Spinal cord (tissue), 10 donors: ENCODE results near the gene ETV6. TPM values are rescaled to one million over a fixed set of nuclear protein-coding genes. Genes with fewer than 3 reads are reported as not detected.

Experiments used
- DNase-seq, 6 donors: peaks; one replicate each; pipeline versions ENCODE4 v3.0.0 to v3.0.0-alpha.2; 2013 to 2015; ENCODE audit warnings: low spot score in 6 of 6, low read depth in 4 of 6
- H3K27ac ChIP-seq: one replicate; pipeline ENCODE4 v1.5.1; 2013; ENCODE audit warnings: low read depth, low read length, control low read depth
- H3K27me3 ChIP-seq: one replicate; pipeline ENCODE4 v1.6.1; 2013; ENCODE audit warnings: low read length; ENCODE audit not compliant: control insufficient read depth, insufficient read depth
- H3K36me3 ChIP-seq: one replicate; pipeline ENCODE4 v1.6.1; 2013; ENCODE audit warnings: low read length; ENCODE audit not compliant: control insufficient read depth, insufficient read depth
- H3K4me1 ChIP-seq: one replicate; pipeline ENCODE4 v1.6.1; 2013; ENCODE audit warnings: low read length; ENCODE audit not compliant: control insufficient read depth, insufficient read depth
- H3K4me3 ChIP-seq: one replicate; pipeline ENCODE4 v1.5.1; 2013; ENCODE audit warnings: low read depth, low read length, control low read depth
- H3K9me3 ChIP-seq: one replicate; pipeline ENCODE4 v1.6.1; 2013; ENCODE audit warnings: low read length; ENCODE audit not compliant: control insufficient read depth, insufficient read depth
- WGBS: methylation state at CpG from one replicate; pipeline ENCODE4 v1.1.5; 2013; ENCODE audit warnings: missing lambda C conversion rate; ENCODE audit not compliant: insufficient coverage; 5-methylcytosine and 5-hydroxymethylcytosine counted together
- polyA plus RNA-seq, 2 donors: library from polyadenylated mRNA; unstranded; fragments of 120-200 nt; gene quantifications; one replicate each; pipeline ENCODE4 v1.2.1, GENCODE V29; 2013; ENCODE audit not compliant: insufficient read length in 2 of 2
- total RNA-seq, 2 donors: library from RNA; depleted of rRNA in 1 of 2; stranded (reverse); fragments of 120-200 nt in 1 of 2; fragments of >200 nt in 1 of 2; gene quantifications; one replicate each; pipeline versions ENCODE4 v1.2.3 to v1.2.4, GENCODE V29; 2013 to 2014
- donor health status: healthy.

ETV6 gene
- total and polyA plus RNA-seq, 4 donors = 6.8 to 9.9 (median 8.1) TPM

DNA sequence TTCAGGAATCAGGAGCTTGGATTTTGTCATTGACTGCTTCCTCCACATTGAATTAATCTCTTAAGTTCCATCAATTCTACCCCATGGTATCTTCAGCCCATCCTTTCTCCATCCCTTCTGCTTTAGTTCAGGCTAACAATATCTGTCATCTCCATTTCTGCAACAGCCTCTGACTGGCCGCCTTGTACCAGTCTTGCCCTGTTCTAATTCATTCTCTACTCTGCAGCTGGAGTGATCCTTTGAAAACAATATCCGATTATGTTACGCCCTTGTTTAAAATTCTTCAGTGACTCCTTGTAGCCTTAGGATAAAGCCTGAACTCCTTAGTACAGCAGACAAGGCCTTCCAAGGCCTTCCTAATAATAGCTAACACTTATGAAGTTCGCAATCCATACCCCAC lies 170.2 kb downstream of the ETV6 start:
- no peak overlapping the region for H3K4me3 ChIP-seq
- DNase-seq = no peak
- H3K36me3 ChIP-seq = no peaks in the 10 kb centered on the region
- WGBS = 91% methylated on average over 4 of the region's 4 CpGs
- H3K27me3 ChIP-seq = no peaks in the 10 kb centered on the region
- no peak overlapping the region for H3K27ac ChIP-seq
- peaks cover 38% of the 10 kb centered on the region for H3K4me1 ChIP-seq
- H3K9me3 ChIP-seq = no peaks in the 10 kb centered on the region

DNA sequence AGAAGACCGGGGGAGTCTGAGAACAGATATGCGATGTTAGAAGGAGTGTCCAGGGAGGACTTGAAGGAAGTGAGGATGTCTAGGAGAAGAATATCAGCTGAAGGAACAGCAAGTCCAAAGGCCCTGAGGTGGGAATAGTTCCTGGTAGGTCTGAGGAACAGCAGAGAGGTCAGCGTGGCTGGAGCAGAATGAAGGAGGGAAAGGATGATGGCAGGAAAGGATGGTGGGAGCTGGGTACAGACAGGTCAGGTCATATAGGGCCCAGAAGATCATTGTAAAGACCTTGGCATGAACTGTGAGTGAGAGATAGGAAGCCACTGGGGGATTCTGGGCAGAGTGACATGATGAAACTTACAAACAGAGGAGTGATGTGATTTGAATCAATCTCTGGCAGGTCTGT lies 171.0 kb downstream of the ETV6 start:
- H3K27ac ChIP-seq = no peak overlapping the region
- WGBS = 98% methylated on average over 3 of the region's 3 CpGs

DNA sequence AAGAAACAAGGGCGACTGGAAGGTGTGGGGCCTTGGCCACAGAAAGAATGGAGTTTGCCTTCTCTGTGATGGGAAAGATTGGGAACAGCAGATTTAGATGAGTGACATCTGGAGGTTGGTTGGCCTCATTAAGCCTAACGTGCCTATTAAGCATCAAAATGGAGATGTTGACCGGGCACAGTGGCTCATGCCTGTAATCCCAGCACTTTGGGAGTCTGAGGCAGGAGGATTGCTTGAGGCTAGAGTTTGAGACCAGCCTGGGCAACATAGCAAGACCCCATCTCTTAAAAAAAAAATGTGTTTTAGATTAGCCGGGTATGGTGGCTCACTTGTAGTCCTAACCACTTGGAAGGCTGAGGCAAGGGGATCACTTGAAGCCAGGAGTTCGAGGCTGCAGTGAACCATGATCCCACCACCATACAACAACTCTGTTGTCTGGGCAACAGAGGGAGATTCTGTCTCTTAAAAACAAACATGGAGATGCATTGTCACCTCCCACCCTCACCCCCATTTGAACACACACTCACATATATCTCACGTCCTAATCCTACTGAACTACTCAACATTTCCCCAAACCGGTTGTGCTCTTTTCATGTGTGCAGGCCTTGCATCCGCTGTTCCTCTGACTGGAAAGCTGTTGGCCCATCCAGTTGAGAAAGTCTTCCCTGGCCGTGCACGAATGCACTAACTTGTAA lies 172.1 kb downstream of the ETV6 start:
- Histone ChIP-seq H3K36me3 (no peaks in the 10 kb centered on the region), H3K4me1 (peaks cover 31% of the 10 kb centered on the region), H3K4me3 (no peak overlapping the region), H3K27ac (no peak overlapping the region), H3K27me3 (no peaks in the 10 kb centered on the region), H3K9me3 (no peaks in the 10 kb centered on the region)
- WGBS = 74% methylated on average over 9 of the region's 10 CpGs
- DNase-seq = no peak

More for the DNA sequence above, 171.0 kb downstream of the ETV6 start:
- Histone ChIP-seq H3K36me3 (no peaks in the 10 kb centered on the region), H3K9me3 (no peaks in the 10 kb centered on the region), H3K27me3 (no peaks in the 10 kb centered on the region), H3K4me1 (peaks cover 31% of the 10 kb centered on the region), H3K4me3 (no peak overlapping the region)
- DNase-seq = no peak

DNA sequence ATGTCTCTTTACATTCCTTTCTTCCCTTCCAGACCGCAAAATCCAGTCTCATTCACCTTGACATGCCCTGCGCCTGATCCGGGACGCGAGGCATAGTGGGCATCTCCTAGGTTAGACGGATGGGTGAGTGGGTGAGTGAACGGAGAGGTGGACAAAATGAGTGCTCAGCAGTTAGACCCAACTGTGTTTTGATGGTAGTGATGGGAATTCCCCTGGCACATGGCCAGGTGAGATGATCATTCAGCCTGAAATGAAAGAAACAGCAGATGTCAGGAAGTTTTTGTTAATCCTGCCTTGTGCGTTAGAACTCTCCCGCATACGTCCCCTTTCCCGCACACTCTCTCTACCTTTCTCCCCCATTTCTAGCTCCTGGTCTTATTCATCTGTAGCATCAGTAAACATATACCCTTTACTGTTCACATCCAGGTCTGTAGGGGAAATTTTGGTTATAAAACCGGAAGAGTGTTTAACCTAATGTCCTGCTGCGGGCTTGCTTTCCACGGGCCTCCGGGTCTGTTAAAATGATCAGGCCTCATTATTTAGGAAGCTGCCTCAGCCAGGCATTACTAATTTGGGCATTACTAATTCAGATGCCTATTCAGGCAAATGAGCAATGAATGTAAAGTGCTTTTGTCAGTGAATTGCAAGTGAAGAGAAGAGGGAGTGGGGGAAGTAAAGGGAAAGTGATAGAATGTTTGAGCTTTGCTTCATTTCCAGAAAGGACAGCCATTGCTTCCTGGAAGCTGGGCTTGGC lies 172.8 kb downstream of the ETV6 start:
- Histone ChIP-seq H3K9me3 (no peaks in the 10 kb centered on the region), H3K4me1 (peaks cover 35% of the 10 kb centered on the region), H3K27me3 (no peaks in the 10 kb centered on the region), H3K36me3 (no peaks in the 10 kb centered on the region), H3K4me3 (no peak overlapping the region), H3K27ac (peak overlapping the region; percentile 53)
- DNase-seq = peak in 2 of 6 donors; percentile 70 to 83
- WGBS = 35% methylated on average over 12 of the region's 15 CpGs

DNA sequence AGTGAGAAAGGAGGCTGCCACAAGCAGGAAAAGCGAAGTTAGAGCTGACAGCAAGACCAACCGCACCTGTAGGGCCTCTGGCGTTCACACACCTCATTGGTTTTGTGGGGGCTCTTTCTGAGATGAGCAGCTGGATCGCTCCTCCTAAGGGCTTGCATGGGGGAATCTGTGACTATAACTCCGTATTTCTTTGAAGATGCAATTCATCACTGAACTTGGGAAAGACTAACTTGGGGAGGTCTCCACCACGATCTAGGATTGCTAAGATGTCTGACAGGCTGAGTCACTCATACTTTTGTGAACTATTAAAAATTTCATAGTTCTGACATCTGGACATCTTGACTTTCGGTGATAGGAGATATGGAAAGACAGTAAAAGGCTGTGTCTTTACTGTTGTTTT lies 173.6 kb downstream of the ETV6 start:
- H3K9me3 ChIP-seq = no peaks in the 10 kb centered on the region
- H3K4me1 ChIP-seq = peaks cover 39% of the 10 kb centered on the region
- H3K27me3 ChIP-seq = no peaks in the 10 kb centered on the region
- peak overlapping the region; percentile 53 for H3K27ac ChIP-seq
- H3K4me3 ChIP-seq = no peak overlapping the region
- DNase-seq = no peak
- no peaks in the 10 kb centered on the region for H3K36me3 ChIP-seq
- 82% methylated on average over 4 of the region's 7 CpGs for WGBS

DNA sequence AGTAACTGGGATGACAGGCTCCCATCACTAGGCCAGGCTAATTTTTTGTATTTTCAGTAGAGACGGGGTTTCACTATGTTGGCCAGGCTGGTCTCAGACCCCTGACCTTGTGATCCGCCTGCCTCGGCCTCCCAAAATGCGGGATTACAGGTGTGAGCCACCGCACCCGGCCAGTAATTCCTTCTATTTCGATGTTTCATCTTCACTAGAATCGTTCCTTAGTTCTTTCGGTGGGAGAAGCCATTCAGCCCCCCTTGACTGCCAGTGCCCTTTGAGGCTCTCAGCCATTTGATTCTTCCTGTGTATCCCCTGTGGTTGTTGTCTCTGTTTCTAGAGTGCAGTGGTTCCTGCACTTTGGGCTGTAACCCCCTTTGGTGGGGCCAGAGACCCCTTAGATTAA lies 174.1 kb downstream of the ETV6 start:
- Histone ChIP-seq H3K36me3 (no peaks in the 10 kb centered on the region), H3K9me3 (no peaks in the 10 kb centered on the region), H3K27ac (no peak overlapping the region), H3K27me3 (no peaks in the 10 kb centered on the region), H3K4me1 (peaks cover 39% of the 10 kb centered on the region), H3K4me3 (no peak overlapping the region)
- no peak for DNase-seq
- 85% methylated on average over 9 of the region's 9 CpGs for WGBS

DNA sequence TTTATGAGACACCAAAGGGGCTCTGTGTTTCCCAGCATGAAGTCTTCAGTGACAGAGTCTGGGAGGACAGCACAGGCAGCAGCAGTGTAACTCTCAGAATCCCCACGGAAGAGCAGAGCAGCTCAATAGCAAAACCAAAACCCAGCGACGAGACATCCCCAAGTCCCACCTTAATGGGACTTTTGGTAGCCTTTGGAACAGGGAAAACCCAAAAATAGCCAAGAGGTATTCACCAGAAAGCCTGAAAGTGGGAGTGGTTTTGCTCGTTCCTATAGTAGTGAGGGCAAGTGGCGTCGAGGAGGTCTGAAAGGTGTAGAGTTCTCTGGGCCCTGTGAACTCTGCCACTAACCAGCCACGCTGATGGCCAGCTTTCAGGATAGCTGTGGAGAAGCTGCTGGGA lies 174.6 kb downstream of the ETV6 start:
- Histone ChIP-seq H3K9me3 (no peaks in the 10 kb centered on the region), H3K4me3 (no peak overlapping the region), H3K27ac (peak overlapping the region; percentile 5), H3K36me3 (no peaks in the 10 kb centered on the region), H3K4me1 (peaks cover 35% of the 10 kb centered on the region), H3K27me3 (no peaks in the 10 kb centered on the region)
- DNase-seq = peak in 1 of 6 donors; percentile 56
- WGBS = 82% methylated on average over 5 of the region's 7 CpGs

DNA sequence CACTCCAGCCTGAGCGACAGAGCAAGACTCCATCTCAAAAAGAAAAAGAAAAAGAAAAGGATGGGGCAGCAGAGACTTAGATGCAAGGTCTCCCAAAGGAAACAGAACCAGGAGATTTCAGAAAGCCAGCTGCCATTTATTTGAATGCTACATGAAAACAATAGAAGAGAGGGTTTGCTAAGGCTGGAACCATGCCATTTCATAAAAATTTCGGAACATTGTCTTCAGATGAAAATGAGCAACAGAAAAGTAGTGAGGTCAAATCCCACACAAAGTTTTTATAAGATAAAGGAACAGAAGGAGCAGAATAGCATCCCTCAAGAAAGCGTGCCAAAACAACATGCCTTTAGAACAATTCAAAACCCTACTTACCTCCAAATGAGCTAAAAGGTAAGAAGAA lies 175.3 kb downstream of the ETV6 start:
- no peak for DNase-seq
- H3K36me3 ChIP-seq = no peaks in the 10 kb centered on the region
- peaks cover 34% of the 10 kb centered on the region for H3K4me1 ChIP-seq
- H3K27me3 ChIP-seq = no peaks in the 10 kb centered on the region
- no peak overlapping the region for H3K4me3 ChIP-seq
- no peaks in the 10 kb centered on the region for H3K9me3 ChIP-seq
- H3K27ac ChIP-seq = no peak overlapping the region
- WGBS = no CpG with 5 or more reads among the region's 3 CpGs

DNA sequence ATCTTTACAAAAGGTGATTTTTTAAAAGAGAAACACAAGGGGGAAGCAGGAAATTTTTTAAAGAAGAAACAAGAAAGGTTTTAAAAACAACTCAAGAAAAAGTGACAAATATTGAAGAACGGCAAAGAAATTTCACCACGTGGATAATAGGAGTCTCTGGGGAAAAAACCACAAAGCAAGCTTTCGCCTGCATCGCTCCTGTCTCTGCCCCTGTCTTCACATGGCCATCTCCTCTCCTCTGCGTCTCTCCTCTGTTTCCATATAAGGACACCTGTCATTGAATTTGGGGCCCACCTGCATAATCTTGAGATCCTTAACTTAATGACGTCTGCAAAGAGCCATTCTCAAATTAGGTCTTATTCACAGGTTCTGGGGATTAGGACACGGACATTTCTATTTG lies 175.8 kb downstream of the ETV6 start:
- H3K27me3 ChIP-seq = no peaks in the 10 kb centered on the region
- H3K4me3 ChIP-seq = no peak overlapping the region
- H3K9me3 ChIP-seq = no peaks in the 10 kb centered on the region
- H3K36me3 ChIP-seq = no peaks in the 10 kb centered on the region
- no peak for DNase-seq
- H3K27ac ChIP-seq = no peak overlapping the region
- WGBS = 74% methylated on average over 4 of the region's 7 CpGs
- H3K4me1 ChIP-seq = peaks cover 39% of the 10 kb centered on the region

DNA sequence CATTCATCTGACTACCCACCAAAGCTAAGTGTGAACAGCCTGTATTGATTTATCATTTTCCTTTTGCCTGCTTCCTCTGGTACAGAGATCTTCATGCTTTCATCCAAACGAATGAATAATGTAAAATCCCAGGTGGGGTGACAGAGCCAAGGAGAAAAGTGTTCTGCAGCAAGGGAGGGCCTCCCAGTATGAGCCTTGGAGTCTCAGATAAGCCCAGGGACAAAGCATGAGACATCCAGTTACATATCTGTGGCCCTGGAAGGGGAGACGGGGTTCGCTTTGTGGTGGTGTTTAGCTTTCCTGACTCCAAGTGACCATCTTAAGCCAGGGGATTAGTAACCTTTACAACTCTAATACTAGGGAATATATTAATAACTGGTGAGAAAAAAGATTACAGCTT lies 177.1 kb downstream of the ETV6 start:
- no peaks in the 10 kb centered on the region for H3K27me3 ChIP-seq
- no peaks in the 10 kb centered on the region for H3K9me3 ChIP-seq
- no CpG with 5 or more reads among the region's 3 CpGs for WGBS
- peaks cover 39% of the 10 kb centered on the region for H3K4me1 ChIP-seq
- no peak for DNase-seq
- no peak overlapping the region for H3K4me3 ChIP-seq
- H3K36me3 ChIP-seq = no peaks in the 10 kb centered on the region
- no peak overlapping the region for H3K27ac ChIP-seq
